GM19468 (cell line): ENCODE measurements around the gene MUC6.

Experiments used
- ATAC-seq: cut with Tn5 transposase; IDR thresholded peaks from one replicate; pipeline ENCODE4 v1.9.1; 2021; ENCODE audit warnings: mild to moderate bottlenecking, moderate library complexity, moderate number of reproducible peaks; ENCODE audit not compliant: unreplicated experiment; ENCODE audit errors: extremely low read depth

MUC6 gene

DNA sequence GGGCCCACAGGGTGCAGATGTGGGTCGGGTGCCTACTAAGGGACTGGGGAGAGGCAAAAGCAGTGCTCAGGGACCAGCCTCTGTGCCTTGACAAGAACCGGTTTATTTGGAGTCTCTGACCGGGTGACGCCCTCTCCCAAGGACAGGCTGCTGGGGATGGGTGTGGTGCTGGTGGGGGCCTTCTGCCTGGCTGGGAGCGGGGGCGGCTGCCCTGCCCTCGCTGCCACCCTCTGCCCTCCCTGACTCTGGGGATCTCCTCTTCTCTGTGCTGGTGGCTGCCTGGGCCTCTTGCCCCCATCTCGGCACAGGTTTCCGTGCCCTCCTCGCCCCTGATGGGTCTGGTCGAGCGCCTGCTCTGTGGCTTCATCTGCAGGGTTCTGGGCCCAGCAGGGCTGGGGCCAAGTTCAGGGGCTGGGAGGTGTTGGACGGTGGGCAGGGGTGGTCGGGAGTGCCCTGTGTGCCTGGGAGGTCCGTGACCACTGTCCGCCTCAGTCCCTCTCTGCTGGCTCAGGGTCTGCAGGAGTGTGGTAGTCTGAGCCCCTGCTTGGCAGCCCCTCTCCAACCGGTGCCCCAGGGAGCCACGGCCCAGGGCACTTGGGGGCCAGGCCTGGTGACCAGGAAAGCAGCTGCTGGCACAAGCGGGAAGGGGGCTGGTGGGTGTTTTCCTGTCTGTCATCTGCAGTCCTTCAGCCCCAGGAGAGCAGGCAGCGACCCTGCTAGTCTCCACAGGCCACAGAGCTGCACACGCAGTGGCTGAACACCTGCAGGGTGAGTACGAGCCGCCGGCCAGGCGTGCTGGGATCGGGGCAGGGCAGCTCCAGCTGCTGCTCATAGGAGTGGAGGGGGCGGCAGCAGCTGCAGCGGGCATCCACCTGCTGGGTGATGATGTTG is 23.5 kb downstream of the MUC6 start:
- ATAC-seq = no peak

GRCh38 chr11:1012291-1012690 is 24.2 kb downstream of the MUC6 start:
- no peak for ATAC-seq

DNA sequence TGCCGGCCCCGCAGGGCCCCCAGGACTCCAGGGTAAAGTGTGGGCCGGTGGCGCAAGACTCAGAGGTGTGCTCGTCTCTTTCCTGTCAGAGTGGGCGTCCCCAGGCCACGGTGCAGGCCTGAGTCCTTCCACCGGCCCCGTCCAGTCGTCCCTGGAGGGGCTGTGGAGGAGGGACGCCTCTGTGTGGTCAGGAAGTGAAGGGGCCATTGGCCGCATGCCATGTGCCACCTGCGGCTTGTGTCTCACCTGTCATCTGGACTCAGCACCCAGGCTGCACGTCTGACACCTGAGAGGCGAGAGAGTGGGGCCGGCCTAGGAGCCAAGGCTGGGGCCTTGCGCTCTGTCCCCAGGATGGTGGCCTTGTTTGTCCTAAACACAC is 25.2 kb downstream of the MUC6 start:
- ATAC-seq = no peak

DNA sequence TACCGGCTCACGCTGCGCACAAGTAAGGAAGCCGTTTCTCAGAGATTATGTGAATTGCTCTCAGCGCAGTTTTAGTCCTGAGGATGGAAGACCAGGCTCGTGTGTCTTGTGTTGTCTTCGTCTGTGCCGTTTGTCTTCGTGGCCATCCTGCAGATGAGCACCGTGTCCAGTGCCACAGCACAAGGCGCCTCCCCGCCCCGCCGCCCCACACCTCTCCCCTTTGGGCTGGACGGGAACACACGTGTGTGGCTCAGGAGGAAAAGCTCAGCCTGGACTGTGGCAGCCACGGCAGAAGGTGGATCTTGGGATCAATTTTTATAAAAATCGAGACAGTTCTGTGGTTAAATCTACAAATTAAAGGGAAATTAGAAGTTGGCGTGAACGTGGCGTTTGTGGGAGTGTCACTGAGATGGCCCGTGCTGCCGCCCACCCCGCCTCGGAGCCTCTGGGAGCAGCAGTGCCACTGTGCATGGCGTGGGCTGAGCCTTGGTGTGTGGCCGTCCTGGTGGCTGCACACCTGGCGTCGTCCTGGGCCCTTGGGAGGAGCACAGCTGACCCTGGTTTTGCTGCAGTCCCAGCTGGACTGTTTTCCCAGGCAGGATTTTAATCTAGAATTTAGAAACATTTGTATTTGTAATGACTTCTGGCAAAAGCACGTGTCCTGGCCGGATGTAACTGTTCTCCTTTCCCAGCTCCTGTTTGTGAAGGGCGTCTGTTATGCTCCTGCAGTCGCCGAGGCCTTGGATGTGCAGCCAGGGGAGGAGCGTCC is 25.8 kb downstream of the MUC6 start:
- ATAC-seq = no peak

- ATAC-seq = no peak
Observed at GRCh38 chr11:1009991-1010390, 26.5 kb downstream of the MUC6 start.

DNA sequence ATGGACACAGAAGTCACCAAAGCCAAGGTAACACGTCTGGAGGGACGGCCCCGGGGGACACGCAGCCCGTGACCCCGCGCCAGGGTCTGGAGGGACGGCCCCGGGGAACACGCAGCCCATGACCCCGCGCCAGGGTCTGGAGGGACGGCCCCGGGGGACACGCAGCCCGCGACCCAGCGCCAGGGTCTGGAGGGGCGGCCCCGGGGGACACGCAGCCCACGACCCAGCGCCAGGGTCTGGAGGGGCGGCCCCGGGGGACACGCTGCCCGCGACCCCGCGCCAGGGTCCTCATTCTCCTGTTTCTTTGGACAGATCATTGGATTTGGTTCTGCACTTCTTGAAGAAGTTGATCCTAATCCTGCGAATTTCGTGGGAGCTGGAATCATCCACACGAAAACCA is 27.1 kb downstream of the MUC6 start:
- ATAC-seq = no peak

GRCh38 chr11:1008803-1009145 is 27.7 kb downstream of the MUC6 start:
- ATAC-seq = no peak

DNA sequence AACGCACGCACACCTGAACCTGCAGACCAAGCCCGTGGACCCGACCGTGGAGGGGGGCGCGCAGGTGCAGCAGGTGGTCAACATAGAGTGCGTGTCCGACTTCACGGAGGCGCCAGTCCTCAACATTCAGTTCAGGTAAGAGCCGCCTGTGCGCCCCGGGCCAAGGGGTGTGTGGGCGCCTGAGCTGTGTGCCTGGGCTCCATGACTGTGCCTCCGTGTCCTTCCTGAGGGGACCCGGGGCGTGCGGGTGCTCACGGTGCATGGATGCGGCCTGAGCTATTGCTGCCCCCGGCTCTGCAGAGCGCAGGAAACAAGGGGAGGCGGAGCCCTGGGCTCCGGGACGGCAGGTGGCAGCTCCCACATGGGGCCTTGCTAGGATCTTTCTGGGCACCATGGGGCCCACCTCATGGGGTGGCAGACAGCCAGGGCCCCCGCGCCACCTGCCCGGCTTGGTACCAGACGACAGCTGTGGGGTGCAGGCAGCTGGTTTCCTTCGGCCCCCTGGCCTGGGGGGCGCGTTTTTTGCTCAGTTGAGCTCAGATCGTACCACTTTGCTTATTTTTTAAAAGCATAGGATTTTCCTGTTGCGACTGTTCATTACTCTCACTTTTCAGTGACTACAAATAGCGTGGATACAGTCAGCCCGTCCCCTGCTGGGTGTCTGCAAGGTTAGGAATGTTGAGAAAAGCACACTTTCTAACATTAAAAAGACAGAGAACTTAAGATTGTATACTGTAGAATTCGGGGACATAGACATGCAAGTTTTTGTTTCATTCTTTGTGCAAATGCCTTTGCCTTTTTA is 28.3 kb downstream of the MUC6 start:
- no peak for ATAC-seq

DNA sequence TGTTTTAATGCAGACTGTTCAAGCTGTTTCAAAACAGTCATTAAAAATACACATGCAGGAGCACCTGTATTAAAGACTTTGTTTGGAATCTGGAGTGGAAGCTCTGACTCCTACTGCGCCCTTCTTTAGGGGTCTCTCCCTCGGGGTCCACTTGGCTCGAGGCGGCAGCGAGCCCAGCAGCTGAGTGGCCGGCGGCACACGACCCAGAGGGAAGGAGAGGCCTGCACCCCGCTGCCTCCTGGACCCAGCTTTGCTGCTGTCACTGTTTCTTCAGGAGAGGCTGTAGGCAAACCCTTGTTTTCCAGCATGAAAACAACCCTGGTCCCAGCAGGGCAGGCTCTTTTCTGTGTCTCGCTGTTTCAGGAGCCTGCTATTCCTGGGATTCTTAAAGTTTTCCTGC is 29.2 kb downstream of the MUC6 start:
- no peak for ATAC-seq

DNA sequence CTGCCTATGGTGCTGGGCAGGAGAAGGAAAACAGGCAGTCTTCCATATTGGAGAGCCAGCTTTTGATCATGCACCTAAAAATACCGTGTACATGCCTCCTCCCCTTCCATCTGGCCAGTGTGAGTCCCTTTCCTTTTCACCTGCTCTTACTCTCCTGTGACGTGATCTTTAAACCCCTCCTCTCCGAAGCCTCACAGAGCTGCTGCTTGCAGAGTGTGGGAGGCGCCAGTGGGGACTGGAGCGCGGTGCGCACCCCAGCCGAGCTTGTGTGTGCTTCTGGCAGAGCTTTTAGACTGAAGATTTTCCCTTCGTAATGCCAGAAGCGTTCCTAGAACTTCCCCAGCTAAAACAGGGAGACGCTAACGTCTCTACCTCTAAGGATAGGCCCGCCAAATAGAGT is 29.8 kb downstream of the MUC6 start:
- no peak for ATAC-seq

- no peak for ATAC-seq
Observed at GRCh38 chr11:1005928-1006327, 30.6 kb downstream of the MUC6 start.

GRCh38 chr11:1003159-1003558 is 33.4 kb downstream of the MUC6 start:
- no peak for ATAC-seq

GRCh38 chr11:1002406-1002984 is 34.0 kb downstream of the MUC6 start:
- no peak for ATAC-seq

DNA sequence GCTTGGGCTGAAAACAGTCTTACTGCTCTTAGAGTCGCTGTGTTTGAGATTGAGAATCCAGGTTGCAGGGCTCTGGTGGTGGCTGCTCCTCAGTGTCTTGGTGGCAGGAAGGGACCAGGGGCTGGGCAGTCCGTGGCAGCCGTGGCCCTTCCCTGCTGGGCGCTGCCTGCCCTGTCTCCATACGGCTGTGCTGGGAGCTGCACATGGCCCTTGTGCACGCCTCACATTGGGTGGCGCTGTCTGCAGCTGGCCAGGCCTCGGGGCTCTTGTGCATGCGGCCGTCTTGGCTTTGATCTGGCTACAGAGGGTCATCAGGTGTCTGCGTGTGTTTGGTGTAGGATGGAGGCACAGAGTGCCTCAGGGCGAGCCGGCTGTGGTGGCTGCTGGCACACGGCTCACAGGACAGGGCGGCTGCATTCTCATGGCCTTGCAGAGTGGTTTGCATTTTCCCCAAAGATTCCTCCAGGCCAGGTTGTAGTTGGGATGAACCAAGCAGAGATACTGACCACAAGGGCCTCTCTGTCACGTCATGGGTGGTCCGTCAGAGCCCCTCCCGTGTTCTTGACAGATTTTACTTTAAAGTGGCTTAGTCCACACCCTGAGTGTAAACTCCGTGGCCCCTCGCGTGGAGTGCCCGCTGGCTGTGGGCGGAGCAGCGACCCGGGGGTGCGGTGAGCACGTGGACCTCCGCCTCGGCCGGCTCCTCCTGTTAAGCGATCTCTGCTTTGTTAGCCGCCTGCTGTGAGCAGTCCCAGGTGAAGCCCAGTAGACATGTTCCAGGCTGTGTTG is 34.7 kb downstream of the MUC6 start:
- ATAC-seq = no peak

DNA sequence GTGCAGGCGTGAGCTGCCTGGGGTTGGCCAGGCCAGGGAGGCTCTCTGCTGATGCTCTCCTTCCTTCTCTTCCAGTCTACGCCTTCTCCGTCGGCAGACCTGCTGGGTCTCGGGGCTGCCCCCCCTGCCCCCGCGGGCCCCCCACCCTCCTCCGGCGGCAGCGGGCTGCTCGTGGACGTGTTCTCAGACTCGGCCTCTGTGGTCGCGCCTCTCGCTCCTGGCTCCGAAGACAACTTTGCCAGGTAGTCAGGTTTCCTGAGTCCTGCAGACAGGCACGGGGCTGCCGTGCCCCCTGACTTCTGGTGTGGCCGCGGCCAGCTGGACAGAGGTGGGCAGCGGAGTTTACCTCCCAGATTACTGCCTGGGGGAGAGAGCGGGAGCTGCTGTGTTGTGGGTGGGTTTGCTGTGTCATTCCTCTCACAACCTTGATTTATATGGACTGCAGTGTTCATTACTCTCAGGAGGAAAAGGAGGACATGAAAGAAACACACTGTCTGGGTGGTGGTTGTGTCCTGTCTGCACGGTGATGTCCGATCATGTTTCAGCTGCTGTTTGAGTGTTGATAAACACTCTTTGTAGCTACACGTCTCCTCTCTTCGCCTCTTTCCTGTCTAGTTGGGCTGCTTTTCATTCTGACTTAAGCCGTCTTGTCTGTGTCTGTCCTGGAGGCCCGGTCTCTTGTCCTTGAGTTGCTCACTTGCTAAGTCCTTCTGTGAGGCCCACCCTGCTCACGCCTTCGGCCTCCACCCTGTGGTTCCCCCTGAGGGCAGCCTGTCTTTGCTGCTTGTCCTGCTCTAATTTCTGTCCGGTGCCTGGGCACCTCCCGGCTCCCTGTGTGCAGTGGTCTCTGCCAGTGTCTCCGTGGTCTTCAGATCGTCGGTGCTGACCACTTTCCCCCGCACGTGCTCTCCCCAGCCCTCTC is 35.9 kb downstream of the MUC6 start:
- ATAC-seq = no peak

- ATAC-seq = no peak
Observed at GRCh38 chr11:999009-999408, 37.5 kb downstream of the MUC6 start.

- no peak for ATAC-seq
Observed at GRCh38 chr11:997907-998306, 38.6 kb downstream of the MUC6 start.

DNA sequence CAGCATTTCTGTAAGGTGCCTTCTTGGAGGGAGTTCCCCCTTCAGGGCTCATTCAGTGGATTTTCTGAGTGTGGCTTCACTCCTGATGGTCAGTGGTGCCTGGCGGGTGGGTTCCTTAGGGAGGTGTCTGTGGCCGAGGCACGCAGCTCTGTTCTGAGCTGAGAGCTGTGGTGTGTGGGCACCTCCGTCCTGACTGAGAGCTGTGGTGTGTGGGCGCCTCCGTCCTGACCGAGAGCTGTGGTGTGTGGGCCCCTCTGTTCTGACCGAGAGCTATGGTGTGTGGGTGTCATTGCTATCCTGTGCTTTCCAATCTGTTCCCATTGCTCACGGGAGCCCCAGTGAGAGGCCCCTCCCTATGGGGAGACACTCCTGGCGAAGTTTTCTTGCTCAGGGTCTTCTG is 39.8 kb downstream of the MUC6 start:
- no peak for ATAC-seq
